HepG2 (cell line): ENCODE results near the gene PSMB10. TPM values are rescaled to one million over a fixed set of nuclear protein-coding genes. Genes with fewer than 3 reads are reported as not detected.
A peak's percentile ranks its signal among the peaks of the same experiment; 100 is the strongest.

Source experiments
- CBX5 ChIP-seq: sonication (generic); formaldehyde crosslinking; IDR thresholded peaks from 2 replicates; pipeline ENCODE4 v1.4.0; 2020; ENCODE audit warnings: missing genetic modification reagents, borderline replicate concordance
- KDM1A ChIP-seq: IDR thresholded peaks from 2 replicates; pipeline ENCODE4 v1.6.1; 2016; ENCODE audit warnings: missing compliant biosample characterization
- KDM5B ChIP-seq: sonication (generic); formaldehyde crosslinking; IDR thresholded peaks from 2 replicates; pipeline ENCODE4 v1.4.0; 2020; ENCODE audit warnings: missing genetic modification reagents, mild to moderate bottlenecking, borderline replicate concordance
- KMT2A ChIP-seq: sonication (generic); formaldehyde crosslinking; IDR thresholded peaks from 2 replicates; pipeline ENCODE4 v1.4.0; 2020; ENCODE audit warnings: missing genetic modification reagents
- MNT ChIP-seq: fragments of 450-650 bp; IDR thresholded peaks from 2 replicates; pipeline ENCODE4 v1.6.1; 2016
- NFIB ChIP-seq: sonication (generic); formaldehyde crosslinking; IDR thresholded peaks from 2 replicates; pipeline ENCODE4 v1.9.0; 2021; ENCODE audit warnings: missing genetic modification reagents, mild to moderate bottlenecking, borderline replicate concordance
- POLR2A ChIP-seq, 2 experiments: IDR thresholded peaks; 2 replicates each; pipeline ENCODE4 v1.6.1; 2011; ENCODE audit warnings: low read depth in 2 of 2, low read length in 2 of 2, mild to moderate bottlenecking in 1 of 2, moderate library complexity in 1 of 2; ENCODE audit not compliant: insufficient read depth in 1 of 2
- SIN3B ChIP-seq: fragments of 150-350 bp; IDR thresholded peaks from 2 replicates; pipeline ENCODE4 v1.6.1; 2014; ENCODE audit warnings: low read length
- TCF7L2 ChIP-seq: IDR thresholded peaks from 2 replicates; pipeline ENCODE4 v1.6.1; 2011; ENCODE audit warnings: mild to moderate bottlenecking, low read depth, low read length, moderate library complexity
- ZBTB3 ChIP-seq: sonication (generic); formaldehyde crosslinking; IDR thresholded peaks from 2 replicates; pipeline ENCODE4 v1.4.0; 2020; ENCODE audit warnings: low read depth, mild to moderate bottlenecking, moderate library complexity, missing genetic modification reagents, borderline replicate concordance
- ZKSCAN1 ChIP-seq: fragments of 150-350 bp; IDR thresholded peaks from 2 replicates; pipeline ENCODE4 v1.6.1; 2014; ENCODE audit warnings: low read length
- ZNF280D ChIP-seq: sonication (generic); formaldehyde crosslinking; IDR thresholded peaks from 2 replicates; pipeline ENCODE4 v1.5.1; 2020; ENCODE audit warnings: mild to moderate bottlenecking, missing genetic modification reagents
- ZNF337 ChIP-seq: sonication (generic); formaldehyde crosslinking; IDR thresholded peaks from 2 replicates; pipeline ENCODE4 v1.5.1; 2020; ENCODE audit warnings: missing genetic modification reagents, low read depth, mild to moderate bottlenecking, borderline replicate concordance
- ZNF614 ChIP-seq: IDR thresholded peaks from 2 replicates; pipeline ENCODE4 v1.6.1; 2018; ENCODE audit warnings: missing biosample characterization, missing genetic modification reagents, inconsistent platforms, borderline replicate concordance
- ZNF713 ChIP-seq: sonication (generic); formaldehyde crosslinking; IDR thresholded peaks from 2 replicates; pipeline ENCODE4 v1.4.0; 2020; ENCODE audit warnings: mild to moderate bottlenecking, missing genetic modification reagents
- polyA plus RNA-seq, 8 experiments: library from polyadenylated mRNA; depleted of rRNA in 3 of 8; stranded (reverse) in 7 of 8; unstranded in 1 of 8; fragments of >200 nt; fragmentation: Illumina TruSeq in 4 of 8; extraction: Trizol in 4 of 8; gene quantifications; 2 replicates each; pipeline versions ENCODE4 v1.2.1 to v1.2.3, GENCODE V29; 2011 to 2016; ENCODE audit warnings: low read depth in 4 of 8, missing spikeins in 1 of 8, mixed read lengths in 1 of 8; ENCODE audit not compliant: insufficient read depth in 1 of 8
- total RNA-seq, 5 experiments: library from RNA; depleted of rRNA; stranded (reverse); fragments of >200 nt; fragmentation: Illumina TruSeq; extraction: Trizol; gene quantifications; 2 replicates each; pipeline ENCODE4 v1.2.3, GENCODE V29; 2016; ENCODE audit warnings: low read depth in 1 of 5
- TF ChIP-seq, protein P1 (sequence below): sonication (generic); formaldehyde crosslinking; IDR thresholded peaks from 2 replicates; pipeline ENCODE4 v1.8.0; 2022; ENCODE audit warnings: mild to moderate bottlenecking, missing genetic modification reagents, borderline replicate concordance
- TF ChIP-seq, protein P2 (sequence below): sonication (generic); formaldehyde crosslinking; IDR thresholded peaks from 2 replicates; pipeline ENCODE4 v1.8.1; 2023; ENCODE audit warnings: missing genetic modification reagents, inconsistent platforms, borderline replicate concordance

PSMB10 gene
- total and polyA plus RNA-seq, 2 of the 13 experiments (the other 11 are each of a cell fraction or from before 2014, with no cell fraction given), result 12.7 to 65.9 TPM

GRCh38 chr16:67942510-67943255 is 6.0 kb upstream of the PSMB10 start (continued):
- TF ChIP-seq ZNF280D (CRISPR knock-in tag) (peak; percentile 72; the same call in 1 of the 2 replicates), TCF7L2 (no peak), ZNF337 (CRISPR knock-in tag) (peak; percentile 90; the same call in 1 of the 2 replicates), ZKSCAN1 (no peak), ZNF614 (CRISPR knock-in tag) (peak; percentile 15; the same call in 1 of the 2 replicates), CBX5 (CRISPR knock-in tag) (0 out of 2 replicates have a peak, but pooled peaks have one; percentile 12), KDM5B (CRISPR knock-in tag) (peak; percentile 40; the same call in 1 of the 2 replicates), KMT2A (peak; percentile 12; the same call in 1 of the 2 replicates), ZNF713 (CRISPR knock-in tag) (0 out of 2 replicates have a peak, but pooled peaks have one; percentile 23), SIN3B (no peak), MNT (no peak), KDM1A (0 out of 2 replicates have a peak, but pooled peaks have one; percentile 13), ZBTB3 (no peak; the same call in 1 of the 2 replicates), POLR2A (IDR thresholded peaks at IDR 0.05; ENCODE audit: insufficient read depth in 1 of 2, low read depth in 2 of 2, low read length in 2 of 2) (peak in 1 of 2 experiments; percentile 54; a peak in 2 of 4 replicates), NFIB (CRISPR knock-in tag) (peak; percentile 90; the same call in 1 of the 2 replicates)
- TF ChIP-seq, protein P1, sequence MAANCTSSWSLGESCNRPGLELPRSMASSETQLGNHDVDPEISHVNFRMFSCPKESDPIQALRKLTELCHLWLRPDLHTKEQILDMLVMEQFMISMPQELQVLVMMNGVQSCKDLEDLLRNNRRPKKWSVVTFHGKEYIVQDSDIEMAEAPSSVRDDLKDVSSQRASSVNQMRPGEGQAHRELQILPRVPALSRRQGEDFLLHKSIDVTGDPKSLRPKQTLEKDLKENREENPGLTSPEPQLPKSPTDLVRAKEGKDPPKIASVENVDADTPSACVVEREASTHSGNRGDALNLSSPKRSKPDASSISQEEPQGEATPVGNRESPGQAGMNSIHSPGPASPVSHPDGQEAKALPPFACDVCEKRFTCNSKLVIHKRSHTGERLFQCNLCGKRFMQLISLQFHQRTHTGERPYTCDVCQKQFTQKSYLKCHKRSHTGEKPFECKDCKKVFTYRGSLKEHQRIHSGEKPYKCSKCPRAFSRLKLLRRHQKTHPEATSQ (CRISPR knock-in tag), result no peak
- TF ChIP-seq, protein P2, sequence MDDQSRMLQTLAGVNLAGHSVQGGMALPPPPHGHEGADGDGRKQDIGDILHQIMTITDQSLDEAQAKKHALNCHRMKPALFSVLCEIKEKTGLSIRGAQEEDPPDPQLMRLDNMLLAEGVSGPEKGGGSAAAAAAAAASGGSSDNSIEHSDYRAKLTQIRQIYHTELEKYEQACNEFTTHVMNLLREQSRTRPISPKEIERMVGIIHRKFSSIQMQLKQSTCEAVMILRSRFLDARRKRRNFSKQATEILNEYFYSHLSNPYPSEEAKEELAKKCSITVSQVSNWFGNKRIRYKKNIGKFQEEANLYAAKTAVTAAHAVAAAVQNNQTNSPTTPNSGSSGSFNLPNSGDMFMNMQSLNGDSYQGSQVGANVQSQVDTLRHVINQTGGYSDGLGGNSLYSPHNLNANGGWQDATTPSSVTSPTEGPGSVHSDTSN (CRISPR knock-in tag), result no peak
